Keratinocyte (primary cell): ENCODE measurements around the gene CEP164. TPM values are rescaled to one million over a fixed set of nuclear protein-coding genes. Genes with fewer than 3 reads are reported as not detected.

ENCODE experiments used
- DNase-seq: peaks from one replicate; pipeline ENCODE4 v3.0.0-alpha.2; 2011; ENCODE audit warnings: low read depth, missing footprints, low spot score
- FAIRE-seq: peaks from 2 replicates; lab custom pipeline; 2011; peaks lifted over from hg19 to GRCh38; lab: Jason Lieb, UNC
- H2AFZ ChIP-seq: 2 replicates; pipeline ENCODE4 v1.6.0; 2012; ENCODE audit warnings: low read length, control low read depth, inconsistent platforms; ENCODE audit not compliant: control insufficient read depth
- H3K27ac ChIP-seq: 2 replicates; pipeline ENCODE4 v1.5.1; 2011; ENCODE audit warnings: low read length; ENCODE audit not compliant: control insufficient read depth, insufficient read depth
- H3K27me3 ChIP-seq: 3 replicates; pipeline ENCODE4 v1.6.0; 2011; ENCODE audit warnings: low read length; ENCODE audit not compliant: control insufficient read depth, insufficient read depth; ENCODE audit errors: extremely low read depth
- H3K36me3 ChIP-seq, 2 experiments: 2 replicates in 1 of 2; 3 replicates in 1 of 2; pipeline ENCODE4 v1.5.1; 2011; ENCODE audit warnings: low read length in 2 of 2, mild to moderate bottlenecking in 1 of 2; ENCODE audit not compliant: control insufficient read depth in 2 of 2, insufficient read depth in 2 of 2; ENCODE audit errors: extremely low read depth in 1 of 2
- H3K4me1 ChIP-seq: 3 replicates; pipeline ENCODE4 v1.5.1; 2011; ENCODE audit warnings: low read length; ENCODE audit not compliant: control insufficient read depth, insufficient read depth; ENCODE audit errors: extremely low read depth
- H3K4me2 ChIP-seq: 3 replicates; pipeline ENCODE4 v1.6.0; 2011; ENCODE audit warnings: low read depth, low read length; ENCODE audit not compliant: control insufficient read depth, insufficient read depth; ENCODE audit errors: extremely low read depth
- H3K4me3 ChIP-seq, 3 experiments: fragments of 200-600 bp in 1 of 3; sonication (generic) in 1 of 3; 2 replicates in 2 of 3; 3 replicates in 1 of 3; pipeline ENCODE4 v1.5.1; 2011 to 2016; ENCODE audit warnings: low read length in 3 of 3, mild to moderate bottlenecking in 3 of 3, control low read depth in 2 of 3, inconsistent platforms in 1 of 3, low read depth in 1 of 3, mixed read lengths in 1 of 3, mixed run types in 1 of 3, moderate library complexity in 1 of 3; ENCODE audit not compliant: control insufficient read depth in 2 of 3, insufficient read depth in 2 of 3; ENCODE audit errors: extremely low read depth in 1 of 3
- H3K79me2 ChIP-seq: 2 replicates; pipeline ENCODE4 v1.6.0; 2012; ENCODE audit warnings: low read length; ENCODE audit not compliant: control insufficient read depth, insufficient read depth
- H3K9ac ChIP-seq: 3 replicates; pipeline ENCODE4 v1.6.0; 2011; ENCODE audit warnings: low read length; ENCODE audit not compliant: control insufficient read depth, insufficient read depth; ENCODE audit errors: extremely low read depth
- H3K9me1 ChIP-seq: 3 replicates; pipeline ENCODE4 v1.6.0; 2011; ENCODE audit warnings: low read length; ENCODE audit not compliant: control insufficient read depth, insufficient read depth; ENCODE audit errors: extremely low read depth
- H3K9me3 ChIP-seq: 2 replicates; pipeline ENCODE4 v1.5.1; 2012; ENCODE audit warnings: low read depth, low read length; ENCODE audit not compliant: control insufficient read depth
- H4K20me1 ChIP-seq: 3 replicates; pipeline ENCODE4 v1.6.0; 2011; ENCODE audit warnings: low read length; ENCODE audit not compliant: control insufficient read depth, insufficient read depth; ENCODE audit errors: extremely low read depth
- EZH2 ChIP-seq: IDR thresholded peaks from one replicate; pipeline ENCODE4 v1.6.1; 2012; ENCODE audit warnings: inconsistent platforms, mild to moderate bottlenecking, low read length, moderate library complexity
- dilution Hi-C: fragments of 300-500 bp; cut with MboI; formaldehyde crosslinking; loops from one replicate; pipeline ENCODE4 v1.7.0; 2020; ENCODE audit warnings: low sequenced_read_pairs; ENCODE audit not compliant: extremely low pct_ligation_motif_present
- polyA plus RNA-seq, 5 experiments: library from polyadenylated mRNA; depleted of rRNA in 3 of 5; stranded (reverse) in 3 of 5; stranded (forward) in 1 of 5; unstranded in 1 of 5; fragments of >200 nt; gene quantifications; 1 replicate in 1 of 5; 2 replicates in 3 of 5; 3 replicates in 1 of 5; pipeline versions ENCODE4 v1.2.1 to v1.2.3, GENCODE V29; 2011 to 2012; ENCODE audit warnings: missing spikeins in 2 of 5, low read depth in 1 of 5, low replicate concordance in 1 of 5
- TF ChIP-seq, protein P1 (sequence below), 3 experiments: IDR thresholded peaks in 1 of 3; conservative IDR thresholded peaks in 1 of 3; optimal IDR thresholded peaks in 1 of 3; 2 replicates in 2 of 3; 3 replicates in 1 of 3; pipeline versions ENCODE3 to v1.5.1; 2011; ENCODE audit warnings: low read length in 3 of 3, mild to moderate bottlenecking in 3 of 3, moderate library complexity in 2 of 3, control low read depth in 1 of 3, inconsistent platforms in 1 of 3; ENCODE audit not compliant: insufficient read depth in 2 of 3; ENCODE audit errors: extremely low read depth in 1 of 3

The CEP164 gene
- polyA plus RNA-seq, 1 donor (not counting 4 experiments of a cell fraction or from before 2014, with no cell fraction given), result 15.1 TPM

DNA sequence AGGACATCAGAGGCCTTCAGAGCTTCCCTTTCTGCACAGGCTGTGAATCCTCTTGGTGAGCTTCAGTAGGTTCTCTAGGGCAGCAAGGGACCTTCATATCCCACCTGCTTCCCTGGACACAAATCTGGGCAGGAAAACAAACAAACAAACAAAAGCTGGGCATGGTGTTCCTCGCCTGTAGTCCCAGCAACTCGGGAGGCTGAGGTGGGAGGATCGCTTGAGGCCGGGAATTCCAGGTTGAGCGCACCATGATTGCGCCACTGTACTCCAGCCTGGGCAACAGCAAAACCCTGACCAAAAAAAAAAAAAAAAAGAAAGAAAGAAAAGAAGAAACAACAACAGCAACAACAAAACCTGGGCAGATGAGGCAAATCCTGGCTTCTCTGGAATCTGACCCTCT lies 92.9 kb downstream of the CEP164 start:
- TF ChIP-seq, protein P1, sequence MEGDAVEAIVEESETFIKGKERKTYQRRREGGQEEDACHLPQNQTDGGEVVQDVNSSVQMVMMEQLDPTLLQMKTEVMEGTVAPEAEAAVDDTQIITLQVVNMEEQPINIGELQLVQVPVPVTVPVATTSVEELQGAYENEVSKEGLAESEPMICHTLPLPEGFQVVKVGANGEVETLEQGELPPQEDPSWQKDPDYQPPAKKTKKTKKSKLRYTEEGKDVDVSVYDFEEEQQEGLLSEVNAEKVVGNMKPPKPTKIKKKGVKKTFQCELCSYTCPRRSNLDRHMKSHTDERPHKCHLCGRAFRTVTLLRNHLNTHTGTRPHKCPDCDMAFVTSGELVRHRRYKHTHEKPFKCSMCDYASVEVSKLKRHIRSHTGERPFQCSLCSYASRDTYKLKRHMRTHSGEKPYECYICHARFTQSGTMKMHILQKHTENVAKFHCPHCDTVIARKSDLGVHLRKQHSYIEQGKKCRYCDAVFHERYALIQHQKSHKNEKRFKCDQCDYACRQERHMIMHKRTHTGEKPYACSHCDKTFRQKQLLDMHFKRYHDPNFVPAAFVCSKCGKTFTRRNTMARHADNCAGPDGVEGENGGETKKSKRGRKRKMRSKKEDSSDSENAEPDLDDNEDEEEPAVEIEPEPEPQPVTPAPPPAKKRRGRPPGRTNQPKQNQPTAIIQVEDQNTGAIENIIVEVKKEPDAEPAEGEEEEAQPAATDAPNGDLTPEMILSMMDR (optimal IDR thresholded peaks at IDR 0.05 in 1 of 3, IDR thresholded peaks at IDR 0.05 in 1 of 3, conservative IDR thresholded peaks at IDR 0.05 in 1 of 3; ENCODE audit: extremely low read depth in 1 of 3, insufficient read depth in 2 of 3, low read length in 3 of 3), result no peak
- H3K36me3 ChIP-seq, result no peaks in the 10 kb centered on the region
- H3K9me3 ChIP-seq, result no peaks in the 10 kb centered on the region
- no peak for DNase-seq
- H3K79me2 ChIP-seq, result no peaks in the 10 kb centered on the region
- H3K4me1 ChIP-seq, result no peaks in the 10 kb centered on the region
- dilution Hi-C loops, result no loop called here
- H2AFZ ChIP-seq, result no peak overlapping the region
- H3K4me3 ChIP-seq, result no peak overlapping the region
- H3K9ac ChIP-seq, result no peak overlapping the region
- H3K4me2 ChIP-seq, result no peak overlapping the region
- no peak for FAIRE-seq
- H3K9me1 ChIP-seq, result no peaks in the 10 kb centered on the region
- H4K20me1 ChIP-seq, result no peaks in the 10 kb centered on the region
- no peak overlapping the region for H3K27ac ChIP-seq
- H3K27me3 ChIP-seq, result peaks cover 7% of the 10 kb centered on the region

DNA sequence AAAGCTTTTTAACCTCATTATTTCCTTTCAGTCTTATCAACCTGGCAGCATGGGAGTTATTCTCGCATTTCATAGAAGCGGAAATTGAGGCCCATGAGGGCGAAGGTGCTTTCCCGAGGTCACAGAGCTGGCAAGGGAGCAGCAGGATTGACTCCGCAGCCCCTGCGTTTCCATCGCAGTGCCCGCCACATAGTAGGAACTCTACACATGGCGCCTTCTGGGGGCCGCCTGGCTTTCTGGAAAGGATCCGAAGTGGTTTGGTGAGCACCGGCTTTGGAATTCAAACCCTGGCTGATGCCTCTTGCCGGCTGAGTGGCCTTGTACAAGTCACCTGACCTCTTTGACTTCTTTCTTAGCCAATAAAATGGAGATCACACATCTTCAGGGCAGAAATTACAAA lies 93.4 kb downstream of the CEP164 start:
- Histone ChIP-seq H2AFZ (no peak overlapping the region), H3K4me3 (no peak overlapping the region), H3K27me3 (peaks cover 7% of the 10 kb centered on the region), H3K4me2 (no peak overlapping the region), H3K9me3 (no peaks in the 10 kb centered on the region), H4K20me1 (no peaks in the 10 kb centered on the region), H3K27ac (no peak overlapping the region), H3K79me2 (no peaks in the 10 kb centered on the region), H3K4me1 (no peaks in the 10 kb centered on the region), H3K9me1 (no peaks in the 10 kb centered on the region), H3K9ac (no peak overlapping the region), H3K36me3 (no peaks in the 10 kb centered on the region)
- TF ChIP-seq EZH2, result no peak
- TF ChIP-seq, protein P1 (optimal IDR thresholded peaks at IDR 0.05 in 1 of 3, IDR thresholded peaks at IDR 0.05 in 1 of 3, conservative IDR thresholded peaks at IDR 0.05 in 1 of 3; ENCODE audit: extremely low read depth in 1 of 3, insufficient read depth in 2 of 3, low read length in 3 of 3), result no peak
- FAIRE-seq, result no peak
- DNase-seq, result no peak
- dilution Hi-C loops, result no loop called here
